ENCODE measurements around the gene PLD2.
"Not testable (repeated sequence)": the region's sequence is repeated elsewhere in the genome, so short reads cannot be mapped to it uniquely, and the experiment has no call there.

PLD2 gene

GRCh38 chr17:4790705-4791088 lies 16.3 kb upstream of the PLD2 start:
- DNase-seq = no peak

- no peak for DNase-seq
These were observed 11.8 kb upstream of the PLD2 start for GRCh38 chr17:4795168-4795567.

GRCh38 chr17:4796552-4796920 lies 10.4 kb upstream of the PLD2 start:
- DNase-seq = peak; percentile 27

- DNase-seq = no peak
These were observed 6.3 kb upstream of the PLD2 start for GRCh38 chr17:4800462-4801196.

GRCh38 chr17:4802228-4802627 lies 4.7 kb upstream of the PLD2 start, which contains the start of gene C17orf114:
Gene C17orf114 (minus strand): TSS chr17:4802328.
- DNase-seq = no peak

- no peak for DNase-seq
These were observed 536 bp upstream of the PLD2 start for GRCh38 chr17:4806456-4806776.

- no peak for DNase-seq
These were observed 839 bp downstream of the PLD2 start for GRCh38 chr17:4807605-4808377.

- no peak for DNase-seq
These were observed 1.4 kb downstream of the PLD2 start for GRCh38 chr17:4808378-4808767.

- DNase-seq = no peak
These were observed 3.8 kb downstream of the PLD2 start for GRCh38 chr17:4810696-4811290.

GRCh38 chr17:4811471-4811870 lies 4.5 kb downstream of the PLD2 start:
- DNase-seq = no peak

- DNase-seq = no peak
These were observed 5.7 kb downstream of the PLD2 start for GRCh38 chr17:4812690-4813089.

GRCh38 chr17:4815043-4815675 lies 8.2 kb downstream of the PLD2 start:
- DNase-seq = no peak

- DNase-seq = no peak
These were observed 9.9 kb downstream of the PLD2 start for GRCh38 chr17:4816826-4817225.

- no peak for DNase-seq
These were observed 11.3 kb downstream of the PLD2 start for GRCh38 chr17:4818276-4818675.

- DNase-seq = no peak
These were observed 15.9 kb downstream of the PLD2 start for GRCh38 chr17:4822835-4823234.

GRCh38 chr17:4823373-4824089 lies 16.6 kb downstream of the PLD2 start:
- DNase-seq = no peak

GRCh38 chr17:4827399-4827798 lies 20.4 kb downstream of the PLD2 start:
- no peak for DNase-seq

GRCh38 chr17:4832829-4833177 lies 25.9 kb downstream of the PLD2 start:
- DNase-seq = not testable (repeated sequence)

- peak; percentile 94 for DNase-seq
These were observed 26.4 kb downstream of the PLD2 start, which contains the start of gene MINK1 for GRCh38 chr17:4833178-4833940. Gene MINK1 (plus strand): TSS chr17:4833340. CDS start chr17:4833584, 244 bp downstream.

GRCh38 chr17:4833941-4834680 lies 27.2 kb downstream of the PLD2 start:
- DNase-seq = peak; percentile 44

GRCh38 chr17:4834681-4835020 lies 27.7 kb downstream of the PLD2 start:
- DNase-seq = no peak

Measured in fibroblast of skin of abdomen (primary cell).